Testis (tissue), 2 donors: ENCODE data around the gene SHFL.

Source experiments
- POLR2A ChIP-seq: fragments of 450-650 bp; IDR thresholded peaks from one replicate; pipeline ENCODE4 v1.6.1; 2017; ENCODE audit warnings: antibody characterized with exemption, mild to moderate bottlenecking, moderate library complexity
- TF ChIP-seq, protein P1 (sequence below), 3 experiments: fragments of 450-650 bp in 2 of 3; fragments of 200-600 bp in 1 of 3; sonication (generic) in 1 of 3; IDR thresholded peaks; one replicate each; pipeline ENCODE4 v1.5.1; 2016 to 2019; ENCODE audit warnings: antibody characterized with exemption in 3 of 3, mild to moderate bottlenecking in 2 of 3, moderate library complexity in 1 of 3

DNA sequence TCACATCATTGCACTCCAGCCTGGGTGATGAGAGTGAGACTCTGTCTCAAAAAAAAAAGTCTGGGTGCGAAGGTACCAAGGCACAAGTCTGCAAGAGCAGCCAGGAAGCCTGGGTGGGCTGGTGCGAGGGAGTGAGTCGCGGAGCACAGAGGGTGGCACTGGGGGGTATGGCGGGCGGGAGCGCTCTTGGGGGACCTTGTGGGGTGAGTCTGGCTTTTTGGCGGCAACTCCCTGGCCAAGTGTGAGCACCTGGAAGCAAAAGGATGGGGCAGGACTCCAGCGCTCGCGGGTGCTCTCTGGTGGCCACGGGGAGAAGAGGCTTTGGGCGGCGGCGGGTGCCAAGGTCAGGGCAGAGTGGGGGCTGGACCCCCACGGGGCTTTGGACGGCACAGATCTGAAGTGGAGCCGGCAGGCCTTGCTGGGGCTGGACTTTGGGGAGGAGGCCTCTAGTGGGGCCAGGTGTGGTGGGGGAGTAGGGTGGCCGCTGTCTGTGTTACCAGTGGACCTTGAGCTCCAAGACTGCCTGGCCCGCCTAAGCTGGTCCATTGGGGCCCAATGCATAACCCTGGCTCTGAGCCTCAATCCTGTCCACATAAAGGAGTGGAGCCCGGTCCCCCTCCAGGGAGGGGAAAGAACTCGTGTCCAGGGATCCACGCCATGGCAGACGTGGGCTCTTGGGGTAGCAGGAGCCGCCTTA lies 26.9 kb downstream of the SHFL start:
- TF ChIP-seq, protein P1, sequence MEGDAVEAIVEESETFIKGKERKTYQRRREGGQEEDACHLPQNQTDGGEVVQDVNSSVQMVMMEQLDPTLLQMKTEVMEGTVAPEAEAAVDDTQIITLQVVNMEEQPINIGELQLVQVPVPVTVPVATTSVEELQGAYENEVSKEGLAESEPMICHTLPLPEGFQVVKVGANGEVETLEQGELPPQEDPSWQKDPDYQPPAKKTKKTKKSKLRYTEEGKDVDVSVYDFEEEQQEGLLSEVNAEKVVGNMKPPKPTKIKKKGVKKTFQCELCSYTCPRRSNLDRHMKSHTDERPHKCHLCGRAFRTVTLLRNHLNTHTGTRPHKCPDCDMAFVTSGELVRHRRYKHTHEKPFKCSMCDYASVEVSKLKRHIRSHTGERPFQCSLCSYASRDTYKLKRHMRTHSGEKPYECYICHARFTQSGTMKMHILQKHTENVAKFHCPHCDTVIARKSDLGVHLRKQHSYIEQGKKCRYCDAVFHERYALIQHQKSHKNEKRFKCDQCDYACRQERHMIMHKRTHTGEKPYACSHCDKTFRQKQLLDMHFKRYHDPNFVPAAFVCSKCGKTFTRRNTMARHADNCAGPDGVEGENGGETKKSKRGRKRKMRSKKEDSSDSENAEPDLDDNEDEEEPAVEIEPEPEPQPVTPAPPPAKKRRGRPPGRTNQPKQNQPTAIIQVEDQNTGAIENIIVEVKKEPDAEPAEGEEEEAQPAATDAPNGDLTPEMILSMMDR (IDR thresholded peaks at IDR 0.05): peak; percentile 11 to 50 (median 39)
- no peak for TF ChIP-seq POLR2A
